HCT116 (cell line): ENCODE measurements around the gene CPSF4L. TPM values are rescaled to one million over a fixed set of nuclear protein-coding genes. Genes with fewer than 3 reads are reported as not detected.

Source experiments
- ATAC-seq: fragments of 200-7000 bp; cut with Tn5 transposase; 2 replicates; pipeline ENCODE4 v1.9.1; 2020; ENCODE audit warnings: mild to moderate bottlenecking, moderate library complexity
- BruUV-seq: library from RNA; stranded (reverse); fragments of 400-500 nt; replicated peaks from 2 replicates; lab custom pipeline; 2021; lab: Mats Ljungman, UMichigan
- CTCF ChIA-PET: fragments of 300-600 bp; sonication (Branson Sonifier 250); formaldehyde crosslinking; loops from one replicate; lab custom pipeline; 2021; ENCODE audit warnings: antibody characterized with exemption; lab: Charles Lee
- POLR2A ChIA-PET: fragments of 300-600, 350-600 bp; sonication (Branson Sonifier 250); formaldehyde crosslinking; loops from one replicate; lab custom pipeline; 2021; ENCODE audit warnings: antibody characterized with exemption; lab: Charles Lee
- RAD21 ChIA-PET, 2 experiments: fragments of 300-600 bp; sonication (Branson Sonifier 250); formaldehyde crosslinking; loops; one replicate each; lab custom pipeline; 2023; ENCODE audit warnings: low total read pairs in 2 of 2; ENCODE audit not compliant: uncharacterized antibody in 2 of 2, unreplicated experiment in 2 of 2, low non-redundant PET in 1 of 2; lab: Charles Lee
- DNase-seq: peaks from one replicate; pipeline ENCODE4 v3.0.0-alpha.2; 2010; ENCODE audit warnings: low read depth, low spot score
- H2AFZ ChIP-seq: fragments of 200-600 bp; shearing (Covaris generic), sonication (generic); 2 replicates; pipeline ENCODE4 v1.6.1; 2017; ENCODE audit warnings: low read depth, mixed run types, mixed read lengths, antibody characterized with exemption, low read length; ENCODE audit not compliant: poor library complexity, severe bottlenecking
- H3K27ac ChIP-seq: 2 replicates; pipeline ENCODE4 v1.5.1; 2012; ENCODE audit warnings: low read depth, low read length
- H3K27me3 ChIP-seq: fragments of 200-600 bp; sonication (generic); 2 replicates; pipeline ENCODE4 v1.6.1; 2016; ENCODE audit warnings: mixed run types, low read length, mixed read lengths; ENCODE audit not compliant: insufficient read depth
- H3K36me3 ChIP-seq, 2 experiments: fragments of 200-500 bp in 1 of 2; fragments of 200-600 bp in 1 of 2; sonication (Bioruptor generic) in 1 of 2; sonication (generic) in 1 of 2; 2 replicates each; pipeline versions ENCODE4 v1.5.1 to v1.6.1; 2014 to 2016; ENCODE audit warnings: low read length in 2 of 2, inconsistent platforms in 1 of 2, mixed read lengths in 1 of 2, mixed run types in 1 of 2; ENCODE audit not compliant: insufficient read depth in 2 of 2, control insufficient read depth in 1 of 2
- H3K4me1 ChIP-seq, 2 experiments: fragments of 200-600 bp in 1 of 2; sonication (generic) in 1 of 2; 2 replicates each; pipeline versions ENCODE4 v1.5.1 to v1.6.1; 2012 to 2017; ENCODE audit warnings: low read length in 2 of 2, inconsistent platforms in 1 of 2, mild to moderate bottlenecking in 1 of 2, mixed read lengths in 1 of 2, mixed run types in 1 of 2, moderate library complexity in 1 of 2; ENCODE audit not compliant: insufficient read depth in 2 of 2, control insufficient read depth in 1 of 2
- H3K4me2 ChIP-seq: fragments of 200-600 bp; sonication (generic); 2 replicates; pipeline ENCODE4 v1.6.1; 2017; ENCODE audit warnings: mixed run types, low read length, mixed read lengths
- H3K4me3 ChIP-seq, 2 experiments: fragments of 200-600 bp in 1 of 2; sonication (generic) in 1 of 2; replicated peaks in 1 of 2; 2 replicates each; pipeline ENCODE4 v1.5.1; 2011 to 2016; ENCODE audit warnings: low read length in 2 of 2, control low read depth in 1 of 2, low read depth in 1 of 2, mild to moderate bottlenecking in 1 of 2, mixed read lengths in 1 of 2, mixed run types in 1 of 2
- H3K79me2 ChIP-seq: fragments of 200-600 bp; sonication (generic); 2 replicates; pipeline ENCODE4 v1.6.1; 2017; ENCODE audit warnings: mild to moderate bottlenecking, mixed run types, low read length, moderate library complexity, mixed read lengths; ENCODE audit not compliant: insufficient read depth
- H3K9ac ChIP-seq: fragments of 200-600 bp; sonication (generic); 2 replicates; pipeline ENCODE4 v1.6.1; 2016; ENCODE audit warnings: low read length, mixed read lengths
- H3K9me2 ChIP-seq: fragments of 200-600 bp; sonication (generic), shearing (Covaris generic); 2 replicates; pipeline ENCODE4 v1.6.1; 2017; ENCODE audit warnings: mixed run types, mild to moderate bottlenecking, moderate library complexity; ENCODE audit not compliant: insufficient read depth
- H3K9me3 ChIP-seq, 2 experiments: fragments of 200-500 bp in 1 of 2; fragments of 200-600 bp in 1 of 2; sonication (Bioruptor generic) in 1 of 2; sonication (generic) in 1 of 2; 2 replicates each; pipeline ENCODE4 v1.6.1; 2014 to 2017; ENCODE audit warnings: low read length in 2 of 2, mixed read lengths in 2 of 2, inconsistent platforms in 1 of 2, low read depth in 1 of 2, mild to moderate bottlenecking in 1 of 2, mixed run types in 1 of 2, moderate library complexity in 1 of 2; ENCODE audit not compliant: control insufficient read depth in 1 of 2, insufficient read depth in 1 of 2
- H4K20me1 ChIP-seq: fragments of 200-600 bp; sonication (generic), shearing (Covaris generic); 2 replicates; pipeline ENCODE4 v1.6.1; 2017; ENCODE audit warnings: mixed run types, mild to moderate bottlenecking, moderate library complexity; ENCODE audit not compliant: insufficient read depth
- CBX3 ChIP-seq: IDR thresholded peaks from 2 replicates; pipeline ENCODE4 v1.6.1; 2012; ENCODE audit warnings: low read depth
- CEBPB ChIP-seq: IDR thresholded peaks from 2 replicates; pipeline ENCODE4 v1.6.1; 2012; ENCODE audit warnings: low read depth
- CTCF ChIP-seq, 3 experiments: fragments of 200-600 bp in 1 of 3; sonication (generic) in 1 of 3; IDR thresholded peaks in 2 of 3; conservative IDR thresholded peaks in 1 of 3; 2 replicates each; pipeline ENCODE4 v1.5.1; 2012 to 2017; ENCODE audit warnings: low read depth in 2 of 3, low read length in 2 of 3, antibody characterized with exemption in 1 of 3, borderline replicate concordance in 1 of 3, control low read depth in 1 of 3, mild to moderate bottlenecking in 1 of 3, mixed read lengths in 1 of 3, mixed run types in 1 of 3, moderate library complexity in 1 of 3; ENCODE audit not compliant: insufficient read depth in 1 of 3
- EGR1 ChIP-seq: IDR thresholded peaks from 2 replicates; pipeline ENCODE4 v1.6.1; 2012; ENCODE audit warnings: low read depth
- ELF1 ChIP-seq: IDR thresholded peaks from 2 replicates; pipeline ENCODE4 v1.6.1; 2012; ENCODE audit warnings: low read depth, borderline replicate concordance
- EZH2 ChIP-seq: fragments of 200-600 bp; sonication (generic); IDR thresholded peaks from 2 replicates; pipeline ENCODE4 v1.6.1; 2017; ENCODE audit warnings: antibody characterized with exemption, mixed run types
- FOSL1 ChIP-seq: IDR thresholded peaks from 2 replicates; pipeline ENCODE4 v1.6.1; 2012; ENCODE audit warnings: low read depth
- JUND ChIP-seq: IDR thresholded peaks from 2 replicates; pipeline ENCODE4 v1.6.1; 2012
- POLR2AphosphoS5 ChIP-seq: IDR thresholded peaks from 2 replicates; pipeline ENCODE4 v1.6.1; 2011; ENCODE audit warnings: mild to moderate bottlenecking, low read depth, low read length, moderate library complexity
- RAD21 ChIP-seq: IDR thresholded peaks from 2 replicates; pipeline ENCODE4 v1.6.1; 2012; ENCODE audit warnings: low read depth, mild to moderate bottlenecking
- REST ChIP-seq: IDR thresholded peaks from 2 replicates; pipeline ENCODE4 v1.6.1; 2012; ENCODE audit warnings: low read depth
- SP1 ChIP-seq: IDR thresholded peaks from 2 replicates; pipeline ENCODE4 v1.6.1; 2012; ENCODE audit warnings: low read depth
- SRF ChIP-seq: IDR thresholded peaks from 2 replicates; pipeline ENCODE4 v1.6.1; 2012; ENCODE audit warnings: low read depth
- TCF7L2 ChIP-seq: IDR thresholded peaks from 2 replicates; pipeline ENCODE4 v1.7.0; 2011; ENCODE audit warnings: borderline replicate concordance, inconsistent platforms; ENCODE audit not compliant: insufficient read depth, insufficient read length; ENCODE audit errors: extremely low read depth
- YY1 ChIP-seq: IDR thresholded peaks from 2 replicates; pipeline ENCODE4 v1.6.1; 2011; ENCODE audit warnings: low read length, low read depth, moderate library complexity, mild to moderate bottlenecking; ENCODE audit not compliant: insufficient replicate concordance; ENCODE audit errors: extremely low read depth
- ZFX ChIP-seq: fragments of 450-650 bp; IDR thresholded peaks from 2 replicates; pipeline ENCODE4 v1.6.1; 2017
- intact Hi-C: fragments of 100-400 bp; cut with micrococcal nuclease; formaldehyde crosslinking; loops from 2 replicates; pipeline ENCODE4 v1.10.0; 2022
- total RNA-seq: library from RNA; stranded (reverse); gene quantifications from one replicate; pipeline ENCODE4 v1.2.1, GENCODE V29; 2021; ENCODE audit not compliant: unreplicated experiment
- TF ChIP-seq, protein P1 (sequence below): IDR thresholded peaks from 2 replicates; pipeline ENCODE4 v1.6.1; 2012
- TF ChIP-seq, protein P2 (sequence below): IDR thresholded peaks from 2 replicates; pipeline ENCODE4 v1.6.1; 2011; ENCODE audit warnings: mild to moderate bottlenecking, low read length, moderate library complexity; ENCODE audit not compliant: insufficient replicate concordance; ENCODE audit errors: extremely low read depth

CPSF4L gene
- total RNA-seq, 1 experiment from 2014 or later, result not detected

DNA sequence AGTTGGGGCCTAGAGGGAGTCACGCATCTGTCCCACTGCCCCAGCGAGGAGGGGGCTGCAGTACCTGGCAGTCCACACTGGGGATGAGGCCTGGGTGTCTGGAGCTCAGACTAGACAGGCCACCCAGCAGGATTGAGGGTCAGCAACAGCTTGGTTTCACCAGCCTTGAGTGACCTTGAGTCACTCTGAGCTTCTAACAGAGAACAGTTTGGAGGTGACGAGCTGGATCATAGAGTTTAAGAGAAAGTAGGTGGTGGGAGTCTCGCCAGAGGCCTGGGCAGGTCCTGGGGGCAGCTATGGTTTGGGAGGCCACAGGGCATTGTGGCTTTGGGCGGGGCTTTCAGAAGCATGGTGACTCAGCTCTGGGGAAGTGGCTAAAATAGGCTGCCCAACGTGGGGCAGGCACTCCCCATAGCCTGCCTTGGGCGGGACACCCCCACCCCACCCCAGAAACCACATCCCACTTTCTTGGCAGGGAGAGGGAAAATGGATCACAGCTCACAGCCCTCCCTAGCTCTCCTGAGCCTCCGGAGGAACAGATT is 29.7 kb upstream of the CPSF4L start:
- intact Hi-C loops, result loop anchor here (5.0 kb wide), 1 partner anchor 699 kb away; no protein-coding TSS in a partner anchor
- H3K9ac ChIP-seq, result peak overlapping the region; percentile 81
- H2AFZ ChIP-seq, result no peak overlapping the region
- no peaks in the 10 kb centered on the region for H3K9me2 ChIP-seq
- no peaks in the 10 kb centered on the region for H3K9me3 ChIP-seq
- TF ChIP-seq CBX3, result no peak
- TF ChIP-seq RAD21, result no peak
- no peak for TF ChIP-seq EZH2
- TF ChIP-seq JUND, result peak; percentile 88
- TF ChIP-seq FOSL1, result peak; percentile 83
- peak; percentile 92 for TF ChIP-seq SP1
- TF ChIP-seq REST, result no peak
- no peak for TF ChIP-seq TCF7L2
- TF ChIP-seq, protein P1, sequence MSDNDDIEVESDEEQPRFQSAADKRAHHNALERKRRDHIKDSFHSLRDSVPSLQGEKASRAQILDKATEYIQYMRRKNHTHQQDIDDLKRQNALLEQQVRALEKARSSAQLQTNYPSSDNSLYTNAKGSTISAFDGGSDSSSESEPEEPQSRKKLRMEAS, result peak; percentile 75
- TF ChIP-seq SRF, result no peak
- no peak for TF ChIP-seq ELF1
- peak; percentile 72 for TF ChIP-seq POLR2AphosphoS5
- TF ChIP-seq ZFX, result no peak
- no peak for TF ChIP-seq CTCF (IDR thresholded peaks at IDR 0.05 in 2 of 3, conservative IDR thresholded peaks at IDR 0.05 in 1 of 3; ENCODE audit: borderline replicate concordance in 1 of 3, insufficient read depth in 1 of 3, low read depth in 2 of 3, low read length in 2 of 3)
- no peak for TF ChIP-seq CEBPB
- peak; percentile 54 for TF ChIP-seq YY1
- TF ChIP-seq EGR1, result no peak
- TF ChIP-seq, protein P2, sequence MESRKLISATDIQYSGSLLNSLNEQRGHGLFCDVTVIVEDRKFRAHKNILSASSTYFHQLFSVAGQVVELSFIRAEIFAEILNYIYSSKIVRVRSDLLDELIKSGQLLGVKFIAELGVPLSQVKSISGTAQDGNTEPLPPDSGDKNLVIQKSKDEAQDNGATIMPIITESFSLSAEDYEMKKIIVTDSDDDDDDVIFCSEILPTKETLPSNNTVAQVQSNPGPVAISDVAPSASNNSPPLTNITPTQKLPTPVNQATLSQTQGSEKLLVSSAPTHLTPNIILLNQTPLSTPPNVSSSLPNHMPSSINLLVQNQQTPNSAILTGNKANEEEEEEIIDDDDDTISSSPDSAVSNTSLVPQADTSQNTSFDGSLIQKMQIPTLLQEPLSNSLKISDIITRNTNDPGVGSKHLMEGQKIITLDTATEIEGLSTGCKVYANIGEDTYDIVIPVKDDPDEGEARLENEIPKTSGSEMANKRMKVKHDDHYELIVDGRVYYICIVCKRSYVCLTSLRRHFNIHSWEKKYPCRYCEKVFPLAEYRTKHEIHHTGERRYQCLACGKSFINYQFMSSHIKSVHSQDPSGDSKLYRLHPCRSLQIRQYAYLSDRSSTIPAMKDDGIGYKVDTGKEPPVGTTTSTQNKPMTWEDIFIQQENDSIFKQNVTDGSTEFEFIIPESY, result peak; percentile 15
- BruUV-seq, result no TSS peak
- no peaks in the 10 kb centered on the region for H4K20me1 ChIP-seq
- H3K4me2 ChIP-seq, result peak overlapping the region; percentile 81
- RAD21 ChIA-PET, result interaction anchor here (0.5 to 1.7 kb wide), 5 partner anchors 17 to 130 kb away, joined by 3 to 7 read pairs (median 4); no protein-coding TSS in a partner anchor
- H3K4me3 ChIP-seq, result peak overlapping the region; percentile 38 to 50
- no peaks in the 10 kb centered on the region for H3K27me3 ChIP-seq
- POLR2A ChIA-PET, result interaction anchor here (1.4 to 2.0 kb wide), 8 partner anchors 9 to 79 kb away, joined by 3 to 15 read pairs (median 5); partner anchors contain the start of gene CDC42EP4
- H3K4me1 ChIP-seq, result peaks cover 82 to 91% of the 10 kb centered on the region in 2 experiments
- CTCF ChIA-PET, result interaction anchor here (0.8 to 1.3 kb wide), 5 partner anchors 17 to 734 kb away, joined by 4 to 9 read pairs (median 4); no protein-coding TSS in a partner anchor
- DNase-seq (peak; percentile 79), ATAC-seq (peak; percentile 83)
- H3K79me2 ChIP-seq, result peaks cover 98% of the 10 kb centered on the region
- peaks cover 0 to under 1% of the 10 kb centered on the region in 2 experiments; a peak in 1 of 4 replicates for H3K36me3 ChIP-seq
- peak overlapping the region; percentile 94 for H3K27ac ChIP-seq
